ENCODE measurements around the gene SETD6.
"Not testable (repeated sequence)": the region's sequence is repeated elsewhere in the genome, so short reads cannot be mapped to it uniquely, and the experiment has no call there.

SETD6 gene

DNA sequence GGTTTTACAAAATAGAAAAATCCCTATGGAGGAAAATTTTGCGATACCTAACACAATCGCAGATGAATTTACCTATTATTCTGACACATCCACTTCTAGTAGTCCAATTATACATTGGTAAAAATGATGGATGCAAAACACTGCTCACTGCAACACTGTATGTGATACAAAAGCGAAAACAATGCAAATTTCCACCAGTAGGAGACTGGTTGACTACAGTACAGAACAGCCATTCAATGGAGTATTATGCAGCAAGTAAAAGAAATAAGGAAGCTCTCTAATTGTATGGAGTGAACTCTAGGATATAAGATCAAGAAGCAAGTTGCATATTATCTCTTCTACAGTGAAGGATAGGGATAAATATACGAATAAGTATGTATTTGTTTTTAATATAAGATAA lies 48.5 kb downstream of the SETD6 start:
- H3K27me3 ChIP-seq (ENCODE audit: low read depth, low read length) = no peaks in the 10 kb centered on the region
- no peaks in the 10 kb centered on the region for H3K9me3 ChIP-seq (ENCODE audit: insufficient read depth, low read length)
- no peak overlapping the region for H3K27ac ChIP-seq (ENCODE audit: low read length)
- H3K4me1 ChIP-seq (ENCODE audit: low read length) = no peaks in the 10 kb centered on the region
- no peak overlapping the region for H3K4me3 ChIP-seq (ENCODE audit: low read length)
- peaks cover 75% of the 10 kb centered on the region for H3K36me3 ChIP-seq (replicated peaks; ENCODE audit: low read depth, low read length)
- H3K79me2 ChIP-seq (ENCODE audit: low read length) = peaks cover 89% of the 10 kb centered on the region
- no peak overlapping the region for H3K9ac ChIP-seq (ENCODE audit: low read length)
- no peak overlapping the region for H2AFZ ChIP-seq (ENCODE audit: low read depth, low read length)
- H4K20me1 ChIP-seq (ENCODE audit: insufficient read depth, low read length) = peaks cover 30% of the 10 kb centered on the region
- TF ChIP-seq EZH2phosphoT487 (IDR thresholded peaks at IDR 0.05; ENCODE audit: low read depth) = no peak
- TF ChIP-seq, protein P1, sequence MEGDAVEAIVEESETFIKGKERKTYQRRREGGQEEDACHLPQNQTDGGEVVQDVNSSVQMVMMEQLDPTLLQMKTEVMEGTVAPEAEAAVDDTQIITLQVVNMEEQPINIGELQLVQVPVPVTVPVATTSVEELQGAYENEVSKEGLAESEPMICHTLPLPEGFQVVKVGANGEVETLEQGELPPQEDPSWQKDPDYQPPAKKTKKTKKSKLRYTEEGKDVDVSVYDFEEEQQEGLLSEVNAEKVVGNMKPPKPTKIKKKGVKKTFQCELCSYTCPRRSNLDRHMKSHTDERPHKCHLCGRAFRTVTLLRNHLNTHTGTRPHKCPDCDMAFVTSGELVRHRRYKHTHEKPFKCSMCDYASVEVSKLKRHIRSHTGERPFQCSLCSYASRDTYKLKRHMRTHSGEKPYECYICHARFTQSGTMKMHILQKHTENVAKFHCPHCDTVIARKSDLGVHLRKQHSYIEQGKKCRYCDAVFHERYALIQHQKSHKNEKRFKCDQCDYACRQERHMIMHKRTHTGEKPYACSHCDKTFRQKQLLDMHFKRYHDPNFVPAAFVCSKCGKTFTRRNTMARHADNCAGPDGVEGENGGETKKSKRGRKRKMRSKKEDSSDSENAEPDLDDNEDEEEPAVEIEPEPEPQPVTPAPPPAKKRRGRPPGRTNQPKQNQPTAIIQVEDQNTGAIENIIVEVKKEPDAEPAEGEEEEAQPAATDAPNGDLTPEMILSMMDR (IDR thresholded peaks at IDR 0.05; ENCODE audit: low read depth, low read length) = no peak
- H3K4me2 ChIP-seq (ENCODE audit: low read length) = no peak overlapping the region

DNA sequence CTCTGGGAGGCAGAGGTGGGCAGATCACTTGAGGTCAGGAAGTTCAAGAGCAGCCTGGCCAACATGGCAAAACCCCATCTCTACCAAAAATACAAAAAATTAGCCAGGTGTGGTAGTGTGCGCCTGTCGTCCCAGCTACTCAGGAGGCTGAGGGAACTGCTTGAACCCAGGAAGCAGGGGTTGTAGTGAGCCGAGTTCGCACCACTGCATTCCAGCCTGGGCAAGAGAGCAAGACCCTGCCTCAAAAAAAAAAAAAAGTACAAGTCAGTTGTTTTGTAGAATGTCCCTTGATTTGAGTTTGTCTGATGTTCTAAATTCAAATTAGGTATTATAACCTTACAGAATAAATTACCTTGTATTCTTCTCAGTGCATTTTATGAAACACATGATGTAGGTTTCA lies 50.4 kb downstream of the SETD6 start:
- not testable (repeated sequence) for H3K27me3 ChIP-seq (ENCODE audit: low read depth, low read length); H3K4me1 ChIP-seq (ENCODE audit: low read length); H3K27ac ChIP-seq (ENCODE audit: low read length); H2AFZ ChIP-seq (ENCODE audit: low read depth, low read length); H3K9ac ChIP-seq (ENCODE audit: low read length); H3K9me3 ChIP-seq (ENCODE audit: insufficient read depth, low read length); H3K4me3 ChIP-seq (ENCODE audit: low read length); H3K4me2 ChIP-seq (ENCODE audit: low read length)
- peaks cover 72% of the 10 kb centered on the region for H3K36me3 ChIP-seq (replicated peaks; ENCODE audit: low read depth, low read length)
- H4K20me1 ChIP-seq (ENCODE audit: insufficient read depth, low read length) = peaks cover 30% of the 10 kb centered on the region
- peaks cover 90% of the 10 kb centered on the region for H3K79me2 ChIP-seq (ENCODE audit: low read length)
